SU-DHL-6 (cell line): Measurements from ENCODE around the gene TMEM258.

Experiments
- H2AFZ ChIP-seq: fragments of 200-600 bp; sonication (generic); 2 replicates; pipeline ENCODE4 v1.6.1; 2014; ENCODE audit warnings: low read depth, mild to moderate bottlenecking, moderate library complexity, mixed read lengths, antibody characterized with exemption, low read length; ENCODE audit not compliant: severe bottlenecking
- H3F3A ChIP-seq: fragments of 200-600 bp; shearing (Covaris generic); 2 replicates; pipeline ENCODE4 v1.6.0; 2016; ENCODE audit warnings: antibody characterized with exemption, mild to moderate bottlenecking; ENCODE audit not compliant: insufficient read depth
- H3K27ac ChIP-seq: fragments of 200-600 bp; sonication (generic); 2 replicates; pipeline ENCODE4 v1.5.1; 2016; ENCODE audit warnings: low read depth, mild to moderate bottlenecking, low read length, moderate library complexity, mixed read lengths
- H3K27me3 ChIP-seq: fragments of 200-600 bp; sonication (generic), shearing (Covaris generic); 2 replicates; pipeline ENCODE4 v1.6.0; 2014; ENCODE audit warnings: mild to moderate bottlenecking, low read length
- H3K36me3 ChIP-seq: fragments of 200-600 bp; sonication (generic); 2 replicates; pipeline ENCODE4 v1.6.1; 2014; ENCODE audit warnings: mild to moderate bottlenecking, low read length, mixed read lengths
- H3K4me2 ChIP-seq: fragments of 300-600, 200-600 bp; shearing (Covaris generic), sonication (generic); 2 replicates; pipeline ENCODE4 v1.6.0; 2014; ENCODE audit warnings: low read length, low read depth, mild to moderate bottlenecking; ENCODE audit not compliant: poor library complexity, severe bottlenecking
- H3K4me3 ChIP-seq: fragments of 200-600 bp; sonication (generic); 2 replicates; pipeline ENCODE4 v1.5.1; 2014; ENCODE audit warnings: antibody characterized with exemption, low read length, mild to moderate bottlenecking, mixed read lengths; ENCODE audit not compliant: insufficient read depth, poor library complexity, severe bottlenecking
- H3K79me2 ChIP-seq: fragments of 200-600 bp; sonication (generic); 2 replicates; pipeline ENCODE4 v1.6.1; 2014; ENCODE audit warnings: mild to moderate bottlenecking, low read length, moderate library complexity; ENCODE audit not compliant: insufficient read depth
- H3K9ac ChIP-seq: fragments of 200-600 bp; sonication (generic); 2 replicates; pipeline ENCODE4 v1.7.0; 2014; ENCODE audit warnings: mild to moderate bottlenecking, low read length
- H3K9me2 ChIP-seq: fragments of 200-600 bp; sonication (generic); replicated peaks from 2 replicates; pipeline ENCODE4 v1.6.1; 2014; ENCODE audit warnings: low read length; ENCODE audit not compliant: insufficient read depth
- H3K9me3 ChIP-seq: fragments of 200-600 bp; sonication (generic); 2 replicates; pipeline ENCODE4 v1.6.1; 2014; ENCODE audit warnings: low read length, mixed read lengths; ENCODE audit not compliant: insufficient read depth
- H4K20me1 ChIP-seq: fragments of 200-600 bp; sonication (generic); 2 replicates; pipeline ENCODE4 v1.6.1; 2014; ENCODE audit warnings: low read depth, mild to moderate bottlenecking, antibody characterized with exemption, low read length, moderate library complexity, mixed read lengths
- EZH2phosphoT487 ChIP-seq: fragments of 200-600 bp; sonication (generic), shearing (Covaris generic); conservative IDR thresholded peaks from 2 replicates; pipeline ENCODE4 v1.6.1; 2018; ENCODE audit warnings: mild to moderate bottlenecking, antibody characterized with exemption, low read length, moderate library complexity, mixed read lengths
- TF ChIP-seq, protein P1 (sequence below): fragments of 200-600 bp; sonication (generic); IDR thresholded peaks from one replicate; pipeline ENCODE4 v1.5.1; 2017; ENCODE audit warnings: antibody characterized with exemption, mild to moderate bottlenecking, low read length, moderate library complexity; ENCODE audit not compliant: insufficient read depth, poor library complexity, severe bottlenecking

Gene TMEM258

DNA sequence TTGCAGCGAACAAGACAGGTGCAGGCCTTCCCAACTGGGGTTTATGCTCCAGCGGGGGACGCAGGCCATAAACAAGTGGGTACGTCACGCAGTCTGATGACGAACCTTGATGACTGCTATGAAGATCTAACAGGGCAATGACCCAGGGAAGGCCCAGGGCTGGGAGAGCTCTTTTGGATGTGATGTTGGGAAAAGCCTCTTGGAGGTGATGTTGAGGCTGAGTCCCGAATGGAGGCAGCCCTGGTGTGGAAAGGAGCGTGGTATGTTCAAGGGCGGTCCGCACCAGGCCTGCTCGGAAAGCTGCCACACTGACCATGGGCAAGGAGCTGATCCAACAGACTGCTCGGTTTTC, 41.5 kb upstream of the TMEM258 start:
- peak overlapping the region; percentile 50 for H3K4me2 ChIP-seq
- H3K27ac ChIP-seq = peak overlapping the region; percentile 86
- no peak overlapping the region for H2AFZ ChIP-seq
- H3K9ac ChIP-seq = peak overlapping the region; percentile 46
- no peaks in the 10 kb centered on the region for H3K27me3 ChIP-seq
- H3K9me2 ChIP-seq = no peaks in the 10 kb centered on the region
- H4K20me1 ChIP-seq = no peaks in the 10 kb centered on the region
- no peak overlapping the region for H3K4me3 ChIP-seq
- H3K79me2 ChIP-seq = peaks cover 33% of the 10 kb centered on the region
- H3K9me3 ChIP-seq = no peaks in the 10 kb centered on the region
- TF ChIP-seq, protein P1, sequence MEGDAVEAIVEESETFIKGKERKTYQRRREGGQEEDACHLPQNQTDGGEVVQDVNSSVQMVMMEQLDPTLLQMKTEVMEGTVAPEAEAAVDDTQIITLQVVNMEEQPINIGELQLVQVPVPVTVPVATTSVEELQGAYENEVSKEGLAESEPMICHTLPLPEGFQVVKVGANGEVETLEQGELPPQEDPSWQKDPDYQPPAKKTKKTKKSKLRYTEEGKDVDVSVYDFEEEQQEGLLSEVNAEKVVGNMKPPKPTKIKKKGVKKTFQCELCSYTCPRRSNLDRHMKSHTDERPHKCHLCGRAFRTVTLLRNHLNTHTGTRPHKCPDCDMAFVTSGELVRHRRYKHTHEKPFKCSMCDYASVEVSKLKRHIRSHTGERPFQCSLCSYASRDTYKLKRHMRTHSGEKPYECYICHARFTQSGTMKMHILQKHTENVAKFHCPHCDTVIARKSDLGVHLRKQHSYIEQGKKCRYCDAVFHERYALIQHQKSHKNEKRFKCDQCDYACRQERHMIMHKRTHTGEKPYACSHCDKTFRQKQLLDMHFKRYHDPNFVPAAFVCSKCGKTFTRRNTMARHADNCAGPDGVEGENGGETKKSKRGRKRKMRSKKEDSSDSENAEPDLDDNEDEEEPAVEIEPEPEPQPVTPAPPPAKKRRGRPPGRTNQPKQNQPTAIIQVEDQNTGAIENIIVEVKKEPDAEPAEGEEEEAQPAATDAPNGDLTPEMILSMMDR = no peak
- no peak for TF ChIP-seq EZH2phosphoT487
- no peaks in the 10 kb centered on the region for H3K36me3 ChIP-seq
- peaks cover 9% of the 10 kb centered on the region; the same call in 1 of the 2 replicates for H3F3A ChIP-seq

DNA sequence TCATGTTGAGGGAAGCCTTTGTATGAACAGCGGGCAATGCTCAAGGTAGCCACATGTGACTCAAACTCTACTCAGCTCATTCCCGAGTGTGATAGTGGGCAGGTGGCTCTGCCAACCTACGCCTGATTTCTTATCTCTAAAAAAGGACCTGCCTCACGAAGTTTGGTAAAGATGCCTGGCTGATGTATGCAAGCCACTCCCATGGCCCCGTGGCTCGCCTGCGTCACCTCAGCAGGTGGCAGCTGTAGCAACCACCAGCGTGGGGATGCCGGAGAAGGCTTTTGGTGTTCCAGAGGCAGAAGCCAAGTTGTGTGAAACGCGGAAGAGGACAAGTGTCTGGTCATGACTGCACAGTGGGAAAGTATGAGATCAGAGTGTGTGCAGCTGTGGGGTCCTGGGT, 41.1 kb upstream of the TMEM258 start:
- peak overlapping the region; percentile 50 for H3K4me2 ChIP-seq
- no peak overlapping the region for H3K9ac ChIP-seq
- TF ChIP-seq EZH2phosphoT487 = no peak
- TF ChIP-seq, protein P1 = no peak
- peak overlapping the region; percentile 86 for H3K27ac ChIP-seq
- no peak overlapping the region for H2AFZ ChIP-seq
- peaks cover 37% of the 10 kb centered on the region for H3K79me2 ChIP-seq
- no peaks in the 10 kb centered on the region for H3K27me3 ChIP-seq
- H3K9me3 ChIP-seq = no peaks in the 10 kb centered on the region
- H4K20me1 ChIP-seq = no peaks in the 10 kb centered on the region
- H3K4me3 ChIP-seq = no peak overlapping the region
- no peaks in the 10 kb centered on the region for H3K36me3 ChIP-seq
- no peaks in the 10 kb centered on the region for H3K9me2 ChIP-seq
- peaks cover 9% of the 10 kb centered on the region; the same call in 1 of the 2 replicates for H3F3A ChIP-seq

DNA sequence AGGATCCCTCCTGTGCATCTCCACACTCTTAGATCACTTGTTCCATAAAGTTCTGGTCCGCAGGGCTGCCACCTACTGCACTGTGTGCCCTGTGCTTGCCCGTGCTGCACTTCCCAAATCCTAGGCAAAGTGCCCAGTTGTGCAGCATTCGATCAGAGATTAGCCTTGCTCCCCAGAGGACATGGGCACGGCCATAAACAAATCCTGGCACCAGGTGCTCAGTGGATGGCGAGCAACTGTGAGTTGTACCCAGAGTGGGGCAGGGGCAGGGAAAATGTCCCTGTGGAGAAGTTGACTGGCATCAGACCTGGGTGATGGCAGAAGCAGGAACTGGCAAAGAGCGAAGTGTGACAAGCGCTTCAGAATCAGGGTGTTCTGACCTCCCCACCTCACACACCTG, 40.4 kb upstream of the TMEM258 start:
- no peak overlapping the region for H3K9ac ChIP-seq
- no peaks in the 10 kb centered on the region for H3K27me3 ChIP-seq
- no peak overlapping the region for H3K4me3 ChIP-seq
- no peaks in the 10 kb centered on the region for H3K9me2 ChIP-seq
- no peaks in the 10 kb centered on the region for H3K9me3 ChIP-seq
- TF ChIP-seq, protein P1 = no peak
- no peak for TF ChIP-seq EZH2phosphoT487
- no peak overlapping the region for H2AFZ ChIP-seq
- H3K36me3 ChIP-seq = no peaks in the 10 kb centered on the region
- H3K4me2 ChIP-seq = peak overlapping the region; percentile 11
- peaks cover 37% of the 10 kb centered on the region for H3K79me2 ChIP-seq
- no peaks in the 10 kb centered on the region for H4K20me1 ChIP-seq
- H3K27ac ChIP-seq = peak overlapping the region; percentile 86; the same call in 1 of the 2 replicates
- H3F3A ChIP-seq = peaks cover 9% of the 10 kb centered on the region; the same call in 1 of the 2 replicates
